VCaP (cell line): ENCODE measurements around the gene SGK1.
"Not testable (repeated sequence)": the region's sequence is repeated elsewhere in the genome, so short reads cannot be mapped to it uniquely, and the experiment has no call there.

Experiments
- H3K27ac ChIP-seq: fragments of 450-650 bp; 2 replicates; pipeline ENCODE4 v1.5.1; 2017
- TF ChIP-seq, protein P1 (sequence below): fragments of 450-650 bp; conservative IDR thresholded peaks from 2 replicates; pipeline ENCODE4 v1.5.1; 2017; ENCODE audit warnings: mild to moderate bottlenecking, moderate library complexity

SGK1 gene

GRCh38 chr6:134196568-134197193 lies 121.2 kb downstream of the SGK1 start:
- TF ChIP-seq, protein P1, sequence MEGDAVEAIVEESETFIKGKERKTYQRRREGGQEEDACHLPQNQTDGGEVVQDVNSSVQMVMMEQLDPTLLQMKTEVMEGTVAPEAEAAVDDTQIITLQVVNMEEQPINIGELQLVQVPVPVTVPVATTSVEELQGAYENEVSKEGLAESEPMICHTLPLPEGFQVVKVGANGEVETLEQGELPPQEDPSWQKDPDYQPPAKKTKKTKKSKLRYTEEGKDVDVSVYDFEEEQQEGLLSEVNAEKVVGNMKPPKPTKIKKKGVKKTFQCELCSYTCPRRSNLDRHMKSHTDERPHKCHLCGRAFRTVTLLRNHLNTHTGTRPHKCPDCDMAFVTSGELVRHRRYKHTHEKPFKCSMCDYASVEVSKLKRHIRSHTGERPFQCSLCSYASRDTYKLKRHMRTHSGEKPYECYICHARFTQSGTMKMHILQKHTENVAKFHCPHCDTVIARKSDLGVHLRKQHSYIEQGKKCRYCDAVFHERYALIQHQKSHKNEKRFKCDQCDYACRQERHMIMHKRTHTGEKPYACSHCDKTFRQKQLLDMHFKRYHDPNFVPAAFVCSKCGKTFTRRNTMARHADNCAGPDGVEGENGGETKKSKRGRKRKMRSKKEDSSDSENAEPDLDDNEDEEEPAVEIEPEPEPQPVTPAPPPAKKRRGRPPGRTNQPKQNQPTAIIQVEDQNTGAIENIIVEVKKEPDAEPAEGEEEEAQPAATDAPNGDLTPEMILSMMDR, result no peak
- H3K27ac ChIP-seq, result peak overlapping the region; percentile 77; the same call in 1 of the 2 replicates

GRCh38 chr6:134195985-134196384 lies 121.9 kb downstream of the SGK1 start:
- H3K27ac ChIP-seq, result no peak overlapping the region
- TF ChIP-seq, protein P1, result no peak

GRCh38 chr6:134195164-134195906 lies 122.6 kb downstream of the SGK1 start:
- TF ChIP-seq, protein P1, result no peak
- H3K27ac ChIP-seq, result no peak overlapping the region

DNA sequence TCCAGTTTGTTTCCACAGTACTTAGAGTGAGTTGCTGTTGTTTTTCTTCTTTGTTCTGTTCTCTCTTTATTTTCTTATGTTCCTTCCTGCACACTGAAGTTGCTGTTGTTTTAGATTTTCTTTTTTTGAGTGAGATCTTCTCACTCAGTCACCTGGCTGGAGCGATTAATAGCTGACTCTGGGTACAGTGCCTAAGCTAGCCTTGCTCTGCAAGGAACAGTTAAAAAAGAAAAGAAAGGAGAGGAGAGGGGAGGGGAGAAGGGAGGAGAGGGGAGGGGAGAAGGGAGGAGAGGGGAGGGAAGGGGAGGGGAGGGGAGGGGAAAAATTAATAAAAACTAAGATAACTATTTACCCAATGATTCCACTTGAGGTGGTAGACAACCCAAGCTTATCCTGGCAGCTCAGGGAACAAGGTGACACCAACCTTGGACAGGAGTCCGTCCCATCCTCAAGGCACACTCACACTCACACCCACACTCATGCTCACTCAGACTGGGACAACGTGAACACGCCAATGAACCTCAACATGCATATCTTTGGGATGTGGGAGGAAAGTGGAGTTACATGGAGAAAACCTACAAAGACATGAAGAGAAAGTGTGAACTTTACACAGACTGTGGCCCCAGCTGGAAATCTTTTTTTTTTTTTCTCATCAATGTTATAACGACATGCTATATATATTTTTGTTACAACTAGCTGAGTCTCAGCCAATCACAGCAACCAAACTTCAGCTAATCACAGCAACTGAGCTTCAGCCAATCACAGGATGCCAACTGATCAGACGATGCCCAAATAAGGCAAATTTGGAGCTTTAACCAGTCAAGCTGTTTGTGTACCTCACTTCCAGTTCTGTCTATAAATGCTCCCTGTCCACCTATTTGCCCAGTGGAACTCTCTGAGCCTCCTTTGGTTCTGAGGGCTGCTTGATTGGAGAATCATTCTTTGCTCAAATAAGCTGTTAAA lies 124.1 kb downstream of the SGK1 start:
- TF ChIP-seq, protein P1, result no peak
- no peak overlapping the region for H3K27ac ChIP-seq

GRCh38 chr6:134192609-134193008 lies 125.3 kb downstream of the SGK1 start:
- not testable (repeated sequence) for H3K27ac ChIP-seq

GRCh38 chr6:134190883-134191282 lies 127.0 kb downstream of the SGK1 start:
- TF ChIP-seq, protein P1, result no peak
- no peak overlapping the region for H3K27ac ChIP-seq

- TF ChIP-seq, protein P1, result no peak
- no peak overlapping the region for H3K27ac ChIP-seq
Measured at GRCh38 chr6:134187751-134188150, 130.2 kb downstream of the SGK1 start.
